Fibroblast of lung (primary cell): ENCODE data around the gene LCLAT1. TPM values are rescaled to one million over a fixed set of nuclear protein-coding genes. Genes with fewer than 3 reads are reported as not detected.

ENCODE experiments used
- DNase-seq, 2 donors: peaks; one replicate each; pipeline versions ENCODE4 v3.0.0 to v3.0.0-alpha.2; 2010; ENCODE audit warnings: low read depth in 2 of 2
- H2AFZ ChIP-seq: 2 replicates; pipeline ENCODE4 v1.5.1; 2012; ENCODE audit warnings: low read length, control low read depth, inconsistent platforms
- H3K27ac ChIP-seq: 2 replicates; pipeline ENCODE4 v1.5.1; 2011; ENCODE audit warnings: low read length, control low read depth; ENCODE audit not compliant: insufficient read depth
- H3K27me3 ChIP-seq: 2 replicates; pipeline ENCODE4 v1.5.1; 2011; ENCODE audit warnings: mild to moderate bottlenecking, low read length; ENCODE audit not compliant: control insufficient read depth, insufficient read depth
- H3K36me3 ChIP-seq: 2 replicates; pipeline ENCODE4 v1.5.1; 2011; ENCODE audit warnings: low read length; ENCODE audit not compliant: control insufficient read depth, insufficient read depth
- H3K4me1 ChIP-seq: 2 replicates; pipeline ENCODE4 v1.5.1; 2011; ENCODE audit warnings: low read length; ENCODE audit not compliant: control insufficient read depth, insufficient read depth; ENCODE audit errors: extremely low read depth
- H3K4me2 ChIP-seq: 2 replicates; pipeline ENCODE4 v1.5.1; 2011; ENCODE audit warnings: low read length, control low read depth; ENCODE audit not compliant: insufficient read depth; ENCODE audit errors: extremely low read depth
- H3K4me3 ChIP-seq, 4 experiments: fragments of 200-600 bp in 1 of 4; sonication (generic) in 1 of 4; replicated peaks in 1 of 4; 2 replicates each; pipeline ENCODE4 v1.5.1; 2011 to 2016; ENCODE audit warnings: low read length in 4 of 4, low read depth in 3 of 4, mild to moderate bottlenecking in 3 of 4, control low read depth in 2 of 4, inconsistent platforms in 1 of 4, mixed read lengths in 1 of 4; ENCODE audit not compliant: insufficient read depth in 1 of 4; ENCODE audit errors: control extremely low read depth in 1 of 4
- H3K79me2 ChIP-seq: 2 replicates; pipeline ENCODE4 v1.5.1; 2012; ENCODE audit warnings: mild to moderate bottlenecking, low read length, inconsistent platforms; ENCODE audit not compliant: control insufficient read depth, insufficient read depth
- H3K9ac ChIP-seq: 2 replicates; pipeline ENCODE4 v1.5.1; 2011; ENCODE audit warnings: mild to moderate bottlenecking, low read length, control low read depth; ENCODE audit not compliant: insufficient read depth
- H3K9me3 ChIP-seq: 2 replicates; pipeline ENCODE4 v1.5.1; 2012; ENCODE audit warnings: low read depth, low read length; ENCODE audit not compliant: control insufficient read depth, insufficient read depth
- H4K20me1 ChIP-seq: 2 replicates; pipeline ENCODE4 v1.5.1; 2011; ENCODE audit warnings: low read length; ENCODE audit not compliant: control insufficient read depth, insufficient read depth; ENCODE audit errors: extremely low read depth
- EZH2 ChIP-seq: IDR thresholded peaks from 2 replicates; pipeline ENCODE4 v1.5.1; 2012; ENCODE audit warnings: low read length, control low read depth, mild to moderate bottlenecking; ENCODE audit errors: missing control alignments
- polyA plus RNA-seq, 2 donors: library from polyadenylated mRNA; depleted of rRNA in 1 of 2; stranded (reverse) in 1 of 2; unstranded in 1 of 2; fragments of >200 nt; gene quantifications; 2 replicates each; pipeline ENCODE4 v1.2.1, GENCODE V29; 2011 to 2012; ENCODE audit warnings: missing spikeins in 1 of 2
- total RNA-seq: library from RNA; depleted of rRNA; stranded (reverse); fragments of >200 nt; gene quantifications from 2 replicates; pipeline ENCODE4 v1.2.1, GENCODE V29; 2014
- TF ChIP-seq, protein P1 (sequence below), 2 donors: IDR thresholded peaks in 1 of 2; conservative IDR thresholded peaks in 1 of 2; 1 replicate in 1 of 2; 2 replicates in 1 of 2; pipeline ENCODE4 v1.5.1; 2011 to 2012; ENCODE audit warnings: low read length in 2 of 2, control low read depth in 1 of 2, inconsistent platforms in 1 of 2, low read depth in 1 of 2, mild to moderate bottlenecking in 1 of 2

The LCLAT1 gene
- total and polyA plus RNA-seq, 2 donors (not counting 1 experiment from before 2014, with no cell fraction given) = 43.3 to 45.9 TPM

DNA sequence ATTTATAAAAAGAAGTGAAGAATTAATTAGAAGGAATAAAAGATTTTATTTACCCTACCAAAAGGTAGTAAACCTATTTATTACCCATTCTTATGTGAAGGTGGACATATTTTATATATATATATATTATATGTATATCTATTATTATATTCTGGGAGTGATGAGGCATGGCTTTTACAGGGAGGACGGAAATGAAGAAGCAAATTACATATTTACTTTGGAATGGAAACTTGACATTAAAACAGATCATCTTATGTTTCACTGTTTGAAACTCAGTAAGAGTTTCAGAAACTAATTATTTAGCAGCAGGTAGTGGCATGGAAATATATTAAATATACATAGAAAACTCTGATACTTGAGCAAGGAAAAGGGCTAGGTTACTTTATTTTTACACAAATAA is 143.4 kb downstream of the LCLAT1 start:
- TF ChIP-seq EZH2 = no peak
- TF ChIP-seq, protein P1, sequence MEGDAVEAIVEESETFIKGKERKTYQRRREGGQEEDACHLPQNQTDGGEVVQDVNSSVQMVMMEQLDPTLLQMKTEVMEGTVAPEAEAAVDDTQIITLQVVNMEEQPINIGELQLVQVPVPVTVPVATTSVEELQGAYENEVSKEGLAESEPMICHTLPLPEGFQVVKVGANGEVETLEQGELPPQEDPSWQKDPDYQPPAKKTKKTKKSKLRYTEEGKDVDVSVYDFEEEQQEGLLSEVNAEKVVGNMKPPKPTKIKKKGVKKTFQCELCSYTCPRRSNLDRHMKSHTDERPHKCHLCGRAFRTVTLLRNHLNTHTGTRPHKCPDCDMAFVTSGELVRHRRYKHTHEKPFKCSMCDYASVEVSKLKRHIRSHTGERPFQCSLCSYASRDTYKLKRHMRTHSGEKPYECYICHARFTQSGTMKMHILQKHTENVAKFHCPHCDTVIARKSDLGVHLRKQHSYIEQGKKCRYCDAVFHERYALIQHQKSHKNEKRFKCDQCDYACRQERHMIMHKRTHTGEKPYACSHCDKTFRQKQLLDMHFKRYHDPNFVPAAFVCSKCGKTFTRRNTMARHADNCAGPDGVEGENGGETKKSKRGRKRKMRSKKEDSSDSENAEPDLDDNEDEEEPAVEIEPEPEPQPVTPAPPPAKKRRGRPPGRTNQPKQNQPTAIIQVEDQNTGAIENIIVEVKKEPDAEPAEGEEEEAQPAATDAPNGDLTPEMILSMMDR (conservative IDR thresholded peaks at IDR 0.05 in 1 of 2, IDR thresholded peaks at IDR 0.05 in 1 of 2; ENCODE audit: low read depth in 1 of 2, low read length in 2 of 2) = no peak
- Histone ChIP-seq H3K9me3 (no peaks in the 10 kb centered on the region), H3K4me2 (no peak overlapping the region), H3K79me2 (no peaks in the 10 kb centered on the region), H4K20me1 (no peaks in the 10 kb centered on the region), H3K27me3 (no peaks in the 10 kb centered on the region), H3K36me3 (no peaks in the 10 kb centered on the region), H2AFZ (no peak overlapping the region), H3K4me3 (no peak overlapping the region), H3K9ac (no peak overlapping the region), H3K27ac (no peak overlapping the region), H3K4me1 (no peaks in the 10 kb centered on the region)
- DNase-seq = no peak

DNA sequence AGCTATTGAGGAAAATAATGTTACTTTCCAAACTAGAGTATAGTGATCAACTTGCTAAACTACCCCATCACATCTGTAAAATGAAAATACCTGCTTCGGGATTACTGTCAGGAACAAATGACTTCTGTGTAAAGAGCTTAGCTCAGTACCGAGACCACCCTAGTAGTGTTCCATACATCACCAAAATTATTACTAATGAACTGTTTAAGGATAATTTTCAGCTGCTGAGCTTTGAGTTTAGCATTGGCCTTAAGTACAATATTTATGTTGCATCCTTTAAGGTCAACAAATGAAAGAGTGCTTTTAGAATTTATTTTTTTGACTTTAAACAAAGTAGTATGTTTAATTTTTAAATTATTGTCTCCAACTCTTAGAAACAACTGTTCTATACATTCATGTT is 144.1 kb downstream of the LCLAT1 start:
- Histone ChIP-seq H3K9me3 (no peaks in the 10 kb centered on the region), H4K20me1 (no peaks in the 10 kb centered on the region), H3K4me3 (no peak overlapping the region), H3K9ac (no peak overlapping the region), H2AFZ (no peak overlapping the region), H3K27ac (no peak overlapping the region), H3K79me2 (no peaks in the 10 kb centered on the region), H3K27me3 (no peaks in the 10 kb centered on the region), H3K4me1 (no peaks in the 10 kb centered on the region), H3K4me2 (no peak overlapping the region), H3K36me3 (no peaks in the 10 kb centered on the region)
- TF ChIP-seq, protein P1 (conservative IDR thresholded peaks at IDR 0.05 in 1 of 2, IDR thresholded peaks at IDR 0.05 in 1 of 2; ENCODE audit: low read depth in 1 of 2, low read length in 2 of 2) = no peak
- no peak for DNase-seq

DNA sequence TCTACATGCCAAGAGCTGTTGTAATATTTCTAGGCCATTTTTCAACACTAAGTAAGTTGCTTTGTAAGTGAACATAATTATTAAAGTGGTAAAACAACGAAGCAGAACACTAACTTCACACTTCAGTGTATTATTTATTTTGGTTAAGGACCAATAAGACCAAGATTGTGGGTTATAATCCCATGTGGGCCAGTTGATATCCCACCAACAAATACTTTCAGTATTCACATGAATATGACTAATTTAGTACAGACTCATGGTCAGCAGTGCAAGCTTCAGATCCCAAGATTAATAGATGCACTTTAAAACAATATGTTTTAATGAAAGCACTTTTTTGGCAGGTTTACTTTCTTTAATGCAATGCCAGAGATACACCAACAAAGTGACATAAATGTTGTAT is 154.3 kb downstream of the LCLAT1 start:
- no peaks in the 10 kb centered on the region for H3K9me3 ChIP-seq
- H3K79me2 ChIP-seq = no peaks in the 10 kb centered on the region
- H3K4me3 ChIP-seq = no peak overlapping the region
- H3K27ac ChIP-seq = no peak overlapping the region
- DNase-seq = peak in 1 of 2 donors; percentile 57
- no peak for TF ChIP-seq EZH2
- TF ChIP-seq, protein P1 (conservative IDR thresholded peaks at IDR 0.05 in 1 of 2, IDR thresholded peaks at IDR 0.05 in 1 of 2; ENCODE audit: low read depth in 1 of 2, low read length in 2 of 2) = no peak
- H4K20me1 ChIP-seq = no peaks in the 10 kb centered on the region
- H3K27me3 ChIP-seq = no peaks in the 10 kb centered on the region
- H3K4me1 ChIP-seq = no peaks in the 10 kb centered on the region
- no peaks in the 10 kb centered on the region for H3K36me3 ChIP-seq
- no peak overlapping the region for H3K9ac ChIP-seq
- no peak overlapping the region for H2AFZ ChIP-seq
- H3K4me2 ChIP-seq = no peak overlapping the region
